ENCODE measurements around the gene CD96. TPM values are rescaled to one million over a fixed set of nuclear protein-coding genes. Genes with fewer than 3 reads are reported as not detected.

The CD96 gene
- total RNA-seq, 1 donor from 2014 or later: 0.27 TPM

DNA sequence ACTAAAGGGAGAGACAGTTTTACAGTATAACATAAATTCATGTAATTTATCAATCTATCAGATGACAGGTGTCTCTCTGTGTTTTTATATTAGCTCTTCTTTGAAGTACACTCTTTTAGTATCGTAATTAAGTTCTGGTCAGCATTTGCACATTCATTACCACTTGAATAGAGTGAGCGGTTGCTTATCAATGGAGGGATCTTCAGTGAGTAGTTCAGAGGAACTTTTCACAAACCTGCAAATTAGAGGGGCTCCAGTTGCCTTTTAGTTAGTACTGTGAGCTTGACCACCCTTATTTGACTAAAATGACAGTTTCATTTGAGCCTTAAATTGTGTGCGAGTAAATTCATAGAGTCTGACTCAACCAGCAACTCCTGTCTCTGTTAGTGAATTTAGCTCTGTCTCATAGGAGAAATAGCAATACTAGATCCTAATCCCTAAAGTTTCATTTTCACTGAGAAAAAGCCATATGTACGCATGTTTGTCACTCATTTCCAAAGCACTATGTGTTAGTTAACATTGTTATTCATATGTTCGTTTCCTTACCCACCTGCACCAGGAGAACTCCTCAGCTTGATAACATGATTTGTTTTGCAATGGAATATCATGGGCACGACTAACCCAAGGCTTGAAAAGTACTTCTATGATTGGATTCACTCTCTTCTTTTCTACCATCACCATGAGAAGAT is 110.6 kb downstream of the CD96 start:
- H3K27me3 Mint-ChIP-seq (ENCODE audit: low read depth): no peaks in the 10 kb centered on the region

DNA sequence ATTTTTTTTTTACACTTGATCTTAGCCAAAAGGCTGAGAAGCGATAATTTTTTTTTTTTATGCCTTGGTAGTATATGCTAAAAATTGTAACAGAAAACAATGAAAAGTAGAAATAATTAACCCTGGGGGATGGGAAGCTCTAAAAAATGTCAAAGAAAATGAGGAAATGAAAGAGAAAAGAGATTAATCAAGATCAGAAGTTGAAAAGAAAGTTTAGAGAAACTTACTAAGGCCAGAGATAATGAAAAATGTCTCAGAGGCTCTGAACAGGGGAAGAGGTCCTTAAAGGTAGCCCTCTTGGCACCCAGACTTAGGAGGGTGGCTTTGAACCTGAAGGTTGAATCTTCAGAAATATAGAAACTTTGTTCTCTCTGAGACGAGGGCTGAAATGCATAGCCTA is 111.8 kb downstream of the CD96 start:
- TF ChIP-seq, protein P1, sequence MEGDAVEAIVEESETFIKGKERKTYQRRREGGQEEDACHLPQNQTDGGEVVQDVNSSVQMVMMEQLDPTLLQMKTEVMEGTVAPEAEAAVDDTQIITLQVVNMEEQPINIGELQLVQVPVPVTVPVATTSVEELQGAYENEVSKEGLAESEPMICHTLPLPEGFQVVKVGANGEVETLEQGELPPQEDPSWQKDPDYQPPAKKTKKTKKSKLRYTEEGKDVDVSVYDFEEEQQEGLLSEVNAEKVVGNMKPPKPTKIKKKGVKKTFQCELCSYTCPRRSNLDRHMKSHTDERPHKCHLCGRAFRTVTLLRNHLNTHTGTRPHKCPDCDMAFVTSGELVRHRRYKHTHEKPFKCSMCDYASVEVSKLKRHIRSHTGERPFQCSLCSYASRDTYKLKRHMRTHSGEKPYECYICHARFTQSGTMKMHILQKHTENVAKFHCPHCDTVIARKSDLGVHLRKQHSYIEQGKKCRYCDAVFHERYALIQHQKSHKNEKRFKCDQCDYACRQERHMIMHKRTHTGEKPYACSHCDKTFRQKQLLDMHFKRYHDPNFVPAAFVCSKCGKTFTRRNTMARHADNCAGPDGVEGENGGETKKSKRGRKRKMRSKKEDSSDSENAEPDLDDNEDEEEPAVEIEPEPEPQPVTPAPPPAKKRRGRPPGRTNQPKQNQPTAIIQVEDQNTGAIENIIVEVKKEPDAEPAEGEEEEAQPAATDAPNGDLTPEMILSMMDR (IDR thresholded peaks at IDR 0.05; ENCODE audit: unreplicated experiment): no peak
- H3K9me3 Mint-ChIP-seq: no peaks in the 10 kb centered on the region
- H3K4me1 Mint-ChIP-seq: peaks cover 5% of the 10 kb centered on the region
- H3K36me3 Mint-ChIP-seq: no peaks in the 10 kb centered on the region
- H3K27ac Mint-ChIP-seq: no peak overlapping the region
- H3K27me3 Mint-ChIP-seq (ENCODE audit: low read depth): peaks cover 2% of the 10 kb centered on the region
- DNase-seq (ENCODE audit: low spot score in 2 of 2, unreplicated experiment in 2 of 2): no peak
- no peak overlapping the region for H3K4me3 Mint-ChIP-seq

More for the DNA sequence above, 110.6 kb downstream of the CD96 start:
- Mint-ChIP-seq H3K9me3 (no peaks in the 10 kb centered on the region), H3K4me1 (peaks cover 5% of the 10 kb centered on the region), H3K27ac (no peak overlapping the region), H3K4me3 (no peak overlapping the region), H3K36me3 (no peaks in the 10 kb centered on the region)
- DNase-seq (ENCODE audit: low spot score in 2 of 2, unreplicated experiment in 2 of 2): no peak
- TF ChIP-seq, protein P1 (IDR thresholded peaks at IDR 0.05; ENCODE audit: unreplicated experiment): no peak

DNA sequence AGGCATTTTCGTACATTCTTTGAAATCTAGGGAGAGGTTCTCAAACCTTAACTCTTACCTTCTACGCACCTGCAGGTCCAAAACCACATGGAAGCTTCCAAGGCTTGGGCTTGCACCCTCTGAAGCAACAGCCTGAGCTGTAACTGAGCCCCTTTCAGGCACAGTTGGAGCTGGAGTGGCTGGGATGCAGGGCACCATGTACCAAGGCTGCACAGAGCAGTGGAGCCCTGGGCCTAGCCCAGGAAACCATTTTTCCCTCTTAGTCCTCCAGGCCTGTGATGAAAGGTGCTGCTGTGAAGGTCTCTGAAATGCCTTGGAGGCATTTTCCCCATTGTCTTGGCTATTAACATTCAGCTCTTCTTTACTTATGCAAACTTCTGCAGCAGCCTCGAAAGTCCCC is 120.0 kb downstream of the CD96 start:
- Mint-ChIP-seq H3K4me1 (no peaks in the 10 kb centered on the region), H3K27me3 (ENCODE audit: low read depth) (peaks cover 6% of the 10 kb centered on the region), H3K9me3 (peaks cover 33% of the 10 kb centered on the region), H3K4me3 (no peak overlapping the region), H3K27ac (no peak overlapping the region), H3K36me3 (peaks cover 11% of the 10 kb centered on the region)
- DNase-seq (ENCODE audit: low spot score in 2 of 2, unreplicated experiment in 2 of 2): no peak
- TF ChIP-seq, protein P1 (IDR thresholded peaks at IDR 0.05; ENCODE audit: unreplicated experiment): no peak

DNA sequence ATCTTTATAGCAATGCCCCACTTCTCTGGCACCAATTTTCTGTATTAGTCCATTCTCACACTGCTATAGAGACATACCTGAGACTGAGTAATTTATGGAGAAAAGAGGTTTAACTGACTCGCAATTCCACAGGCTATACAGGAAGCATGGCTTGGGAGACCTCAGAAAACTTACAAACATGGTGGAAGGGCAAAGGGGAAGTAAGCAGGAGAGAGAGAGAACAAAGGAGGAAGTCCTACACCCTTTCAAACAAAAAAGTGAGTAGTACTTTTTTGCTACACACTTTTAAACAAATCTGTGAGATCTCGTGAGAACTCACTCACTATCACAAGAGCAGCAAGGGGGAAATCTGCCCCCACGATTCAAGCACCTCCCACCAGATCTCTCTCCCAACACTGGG is 120.9 kb downstream of the CD96 start:
- H3K36me3 Mint-ChIP-seq: peaks cover 11% of the 10 kb centered on the region
- TF ChIP-seq, protein P1 (IDR thresholded peaks at IDR 0.05; ENCODE audit: unreplicated experiment): no peak
- DNase-seq (ENCODE audit: low spot score in 2 of 2, unreplicated experiment in 2 of 2): no peak
- H3K9me3 Mint-ChIP-seq: peaks cover 33% of the 10 kb centered on the region
- H3K4me1 Mint-ChIP-seq: no peaks in the 10 kb centered on the region
- H3K27ac Mint-ChIP-seq: no peak overlapping the region
- H3K4me3 Mint-ChIP-seq: no peak overlapping the region
- peaks cover 6% of the 10 kb centered on the region for H3K27me3 Mint-ChIP-seq (ENCODE audit: low read depth)

DNA sequence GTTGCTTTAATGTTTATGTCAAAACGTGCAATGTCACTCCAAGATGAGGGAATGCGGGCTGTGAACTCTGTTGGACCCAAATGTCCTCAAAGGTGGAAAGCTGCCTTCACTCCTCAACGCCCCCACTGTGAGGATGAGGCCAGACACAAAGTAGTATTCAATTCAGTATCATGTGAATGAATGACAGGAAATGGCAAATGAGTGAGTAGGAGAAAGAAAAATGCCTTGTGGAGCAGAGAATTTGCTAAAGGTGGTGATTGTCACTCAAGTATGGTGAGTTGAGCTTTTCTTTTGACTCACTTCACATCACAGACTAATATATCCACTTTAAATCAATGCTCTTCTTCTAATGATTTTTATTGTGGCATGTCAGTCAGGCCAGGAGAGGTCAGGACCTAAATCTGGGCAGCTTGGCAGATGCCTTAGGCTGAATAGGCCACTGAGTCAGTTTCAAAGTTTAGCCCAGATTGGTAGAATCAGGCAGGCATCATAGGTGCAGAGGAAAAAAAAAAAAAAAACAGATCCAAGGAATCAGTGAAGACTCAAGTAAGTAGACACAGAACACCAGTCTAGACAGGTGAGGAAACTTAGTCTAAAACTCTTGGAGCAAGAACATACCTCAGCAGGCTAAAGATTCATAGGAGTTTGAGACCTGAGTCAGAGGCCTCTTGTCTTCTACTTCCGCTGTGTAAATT is 124.2 kb downstream of the CD96 start:
- TF ChIP-seq, protein P1 (IDR thresholded peaks at IDR 0.05; ENCODE audit: unreplicated experiment): no peak
- Mint-ChIP-seq H3K4me1 (peaks cover 7% of the 10 kb centered on the region), H3K27me3 (ENCODE audit: low read depth) (no peaks in the 10 kb centered on the region), H3K9me3 (peaks cover 19% of the 10 kb centered on the region), H3K27ac (no peak overlapping the region), H3K4me3 (no peak overlapping the region), H3K36me3 (peaks cover 10% of the 10 kb centered on the region)
- no peak for DNase-seq (ENCODE audit: low spot score in 2 of 2, unreplicated experiment in 2 of 2)
